ENCODE results near the gene ZC3H11A. TPM values are rescaled to one million over a fixed set of nuclear protein-coding genes. Genes with fewer than 3 reads are reported as not detected.

Gene ZC3H11A
- total RNA-seq, 1 experiment from 2014 or later: 82.6 TPM

DNA sequence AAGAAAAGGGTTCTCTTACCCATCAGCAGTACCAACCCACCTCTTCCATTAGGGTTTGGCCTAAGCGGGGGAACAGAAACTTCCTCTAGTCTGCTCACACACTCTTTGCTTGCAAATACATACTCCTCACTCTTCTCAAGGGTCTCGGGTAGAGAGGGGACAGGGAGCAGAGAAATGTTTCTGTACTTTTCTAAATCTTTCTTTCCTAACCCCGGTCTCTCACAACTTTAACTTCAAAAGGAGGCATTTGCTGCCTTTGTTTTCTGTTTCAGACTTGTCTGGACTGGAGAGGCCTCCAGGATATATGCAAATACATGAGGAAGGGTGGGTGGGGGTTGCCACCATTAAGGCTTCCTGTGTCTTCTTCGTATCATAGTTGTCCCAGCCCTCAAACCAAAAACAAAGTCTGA, 41.0 kb upstream of the ZC3H11A start:
- TF ChIP-seq, protein P1, sequence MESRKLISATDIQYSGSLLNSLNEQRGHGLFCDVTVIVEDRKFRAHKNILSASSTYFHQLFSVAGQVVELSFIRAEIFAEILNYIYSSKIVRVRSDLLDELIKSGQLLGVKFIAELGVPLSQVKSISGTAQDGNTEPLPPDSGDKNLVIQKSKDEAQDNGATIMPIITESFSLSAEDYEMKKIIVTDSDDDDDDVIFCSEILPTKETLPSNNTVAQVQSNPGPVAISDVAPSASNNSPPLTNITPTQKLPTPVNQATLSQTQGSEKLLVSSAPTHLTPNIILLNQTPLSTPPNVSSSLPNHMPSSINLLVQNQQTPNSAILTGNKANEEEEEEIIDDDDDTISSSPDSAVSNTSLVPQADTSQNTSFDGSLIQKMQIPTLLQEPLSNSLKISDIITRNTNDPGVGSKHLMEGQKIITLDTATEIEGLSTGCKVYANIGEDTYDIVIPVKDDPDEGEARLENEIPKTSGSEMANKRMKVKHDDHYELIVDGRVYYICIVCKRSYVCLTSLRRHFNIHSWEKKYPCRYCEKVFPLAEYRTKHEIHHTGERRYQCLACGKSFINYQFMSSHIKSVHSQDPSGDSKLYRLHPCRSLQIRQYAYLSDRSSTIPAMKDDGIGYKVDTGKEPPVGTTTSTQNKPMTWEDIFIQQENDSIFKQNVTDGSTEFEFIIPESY (IDR thresholded peaks at IDR 0.05; ENCODE audit: extremely low read depth, insufficient replicate concordance, low read length): no peak
- TF ChIP-seq YY1 (IDR thresholded peaks at IDR 0.05; ENCODE audit: extremely low read depth, insufficient replicate concordance, low read depth, low read length): no peak
- TF ChIP-seq ELF1 (IDR thresholded peaks at IDR 0.05; ENCODE audit: borderline replicate concordance, low read depth): no peak
- TF ChIP-seq POLR2AphosphoS5 (IDR thresholded peaks at IDR 0.05; ENCODE audit: low read depth, low read length): no peak
- TF ChIP-seq, protein P2, sequence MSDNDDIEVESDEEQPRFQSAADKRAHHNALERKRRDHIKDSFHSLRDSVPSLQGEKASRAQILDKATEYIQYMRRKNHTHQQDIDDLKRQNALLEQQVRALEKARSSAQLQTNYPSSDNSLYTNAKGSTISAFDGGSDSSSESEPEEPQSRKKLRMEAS (IDR thresholded peaks at IDR 0.05): no peak
- TF ChIP-seq, protein P3, sequence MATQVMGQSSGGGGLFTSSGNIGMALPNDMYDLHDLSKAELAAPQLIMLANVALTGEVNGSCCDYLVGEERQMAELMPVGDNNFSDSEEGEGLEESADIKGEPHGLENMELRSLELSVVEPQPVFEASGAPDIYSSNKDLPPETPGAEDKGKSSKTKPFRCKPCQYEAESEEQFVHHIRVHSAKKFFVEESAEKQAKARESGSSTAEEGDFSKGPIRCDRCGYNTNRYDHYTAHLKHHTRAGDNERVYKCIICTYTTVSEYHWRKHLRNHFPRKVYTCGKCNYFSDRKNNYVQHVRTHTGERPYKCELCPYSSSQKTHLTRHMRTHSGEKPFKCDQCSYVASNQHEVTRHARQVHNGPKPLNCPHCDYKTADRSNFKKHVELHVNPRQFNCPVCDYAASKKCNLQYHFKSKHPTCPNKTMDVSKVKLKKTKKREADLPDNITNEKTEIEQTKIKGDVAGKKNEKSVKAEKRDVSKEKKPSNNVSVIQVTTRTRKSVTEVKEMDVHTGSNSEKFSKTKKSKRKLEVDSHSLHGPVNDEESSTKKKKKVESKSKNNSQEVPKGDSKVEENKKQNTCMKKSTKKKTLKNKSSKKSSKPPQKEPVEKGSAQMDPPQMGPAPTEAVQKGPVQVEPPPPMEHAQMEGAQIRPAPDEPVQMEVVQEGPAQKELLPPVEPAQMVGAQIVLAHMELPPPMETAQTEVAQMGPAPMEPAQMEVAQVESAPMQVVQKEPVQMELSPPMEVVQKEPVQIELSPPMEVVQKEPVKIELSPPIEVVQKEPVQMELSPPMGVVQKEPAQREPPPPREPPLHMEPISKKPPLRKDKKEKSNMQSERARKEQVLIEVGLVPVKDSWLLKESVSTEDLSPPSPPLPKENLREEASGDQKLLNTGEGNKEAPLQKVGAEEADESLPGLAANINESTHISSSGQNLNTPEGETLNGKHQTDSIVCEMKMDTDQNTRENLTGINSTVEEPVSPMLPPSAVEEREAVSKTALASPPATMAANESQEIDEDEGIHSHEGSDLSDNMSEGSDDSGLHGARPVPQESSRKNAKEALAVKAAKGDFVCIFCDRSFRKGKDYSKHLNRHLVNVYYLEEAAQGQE (IDR thresholded peaks at IDR 0.05; ENCODE audit: low read depth): no peak
- no peak for TF ChIP-seq EZH2phosphoT487 (IDR thresholded peaks at IDR 0.05; ENCODE audit: borderline replicate concordance)
- TF ChIP-seq, protein P4, sequence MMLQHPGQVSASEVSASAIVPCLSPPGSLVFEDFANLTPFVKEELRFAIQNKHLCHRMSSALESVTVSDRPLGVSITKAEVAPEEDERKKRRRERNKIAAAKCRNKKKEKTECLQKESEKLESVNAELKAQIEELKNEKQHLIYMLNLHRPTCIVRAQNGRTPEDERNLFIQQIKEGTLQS (IDR thresholded peaks at IDR 0.05): no peak
- TF ChIP-seq SP1 (IDR thresholded peaks at IDR 0.05; ENCODE audit: low read depth): no peak
- no peak for TF ChIP-seq EZH2 (IDR thresholded peaks at IDR 0.05)
- no peak for TF ChIP-seq CEBPB (IDR thresholded peaks at IDR 0.05; ENCODE audit: low read depth)
- no peak for TF ChIP-seq JUND (IDR thresholded peaks at IDR 0.05)
- TF ChIP-seq, protein P5, sequence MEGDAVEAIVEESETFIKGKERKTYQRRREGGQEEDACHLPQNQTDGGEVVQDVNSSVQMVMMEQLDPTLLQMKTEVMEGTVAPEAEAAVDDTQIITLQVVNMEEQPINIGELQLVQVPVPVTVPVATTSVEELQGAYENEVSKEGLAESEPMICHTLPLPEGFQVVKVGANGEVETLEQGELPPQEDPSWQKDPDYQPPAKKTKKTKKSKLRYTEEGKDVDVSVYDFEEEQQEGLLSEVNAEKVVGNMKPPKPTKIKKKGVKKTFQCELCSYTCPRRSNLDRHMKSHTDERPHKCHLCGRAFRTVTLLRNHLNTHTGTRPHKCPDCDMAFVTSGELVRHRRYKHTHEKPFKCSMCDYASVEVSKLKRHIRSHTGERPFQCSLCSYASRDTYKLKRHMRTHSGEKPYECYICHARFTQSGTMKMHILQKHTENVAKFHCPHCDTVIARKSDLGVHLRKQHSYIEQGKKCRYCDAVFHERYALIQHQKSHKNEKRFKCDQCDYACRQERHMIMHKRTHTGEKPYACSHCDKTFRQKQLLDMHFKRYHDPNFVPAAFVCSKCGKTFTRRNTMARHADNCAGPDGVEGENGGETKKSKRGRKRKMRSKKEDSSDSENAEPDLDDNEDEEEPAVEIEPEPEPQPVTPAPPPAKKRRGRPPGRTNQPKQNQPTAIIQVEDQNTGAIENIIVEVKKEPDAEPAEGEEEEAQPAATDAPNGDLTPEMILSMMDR (IDR thresholded peaks at IDR 0.05 in 2 of 3, conservative IDR thresholded peaks at IDR 0.05 in 1 of 3; ENCODE audit: borderline replicate concordance in 1 of 3, insufficient read depth in 1 of 3, low read depth in 2 of 3, low read length in 2 of 3): no peak
- no peak overlapping the region for H2AFZ ChIP-seq (ENCODE audit: low read depth, low read length, poor library complexity, severe bottlenecking)
- CTCF ChIA-PET: no interaction called here
- RAD21 ChIA-PET (ENCODE audit: low non-redundant PET in 1 of 2, low total read pairs in 2 of 2, uncharacterized antibody in 2 of 2, unreplicated experiment in 2 of 2): no interaction called here
- POLR2A ChIA-PET: no interaction called here
- no peak for ATAC-seq
- no peaks in the 10 kb centered on the region for H3K79me2 ChIP-seq (ENCODE audit: insufficient read depth, low read length)
- H3K27ac ChIP-seq (ENCODE audit: low read depth, low read length): no peak overlapping the region
- no peak overlapping the region for H3K9ac ChIP-seq (ENCODE audit: low read length)
- H3K4me1 ChIP-seq (ENCODE audit: control insufficient read depth in 1 of 2, insufficient read depth in 2 of 2, low read length in 2 of 2): peaks cover 27 to 55% of the 10 kb centered on the region in 2 experiments
- H3K4me3 ChIP-seq (replicated peaks in 1 of 2; ENCODE audit: low read depth in 1 of 2, low read length in 2 of 2): no peak overlapping the region
- no peak for DNase-seq (ENCODE audit: low read depth, low spot score)
- no peaks in the 10 kb centered on the region for H3K9me3 ChIP-seq (ENCODE audit: control insufficient read depth in 1 of 2, insufficient read depth in 1 of 2, low read depth in 1 of 2, low read length in 2 of 2)
- H3K27me3 ChIP-seq (ENCODE audit: insufficient read depth, low read length): no peaks in the 10 kb centered on the region
- intact Hi-C loops (cut with micrococcal nuclease): no loop called here
- H4K20me1 ChIP-seq (ENCODE audit: insufficient read depth): no peaks in the 10 kb centered on the region
- H3K4me2 ChIP-seq (ENCODE audit: low read length): no peak overlapping the region
- H3K9me2 ChIP-seq (ENCODE audit: insufficient read depth): no peaks in the 10 kb centered on the region
- BruUV-seq (replicated peaks): no TSS peak
- H3K36me3 ChIP-seq (ENCODE audit: control insufficient read depth in 1 of 2, insufficient read depth in 2 of 2, low read length in 2 of 2): no peaks in the 10 kb centered on the region
